PFSK-1 (cell line): ENCODE data around the gene DPF1.

ENCODE experiments used
- FOXP2 ChIP-seq: optimal IDR thresholded peaks from 2 replicates; pipeline ENCODE3; 2011; ENCODE audit warnings: borderline replicate concordance, control low read depth, inconsistent platforms; ENCODE audit not compliant: insufficient read depth; ENCODE audit errors: extremely low read length, extremely low read depth
- POLR2AphosphoS5 ChIP-seq: IDR thresholded peaks from 2 replicates; pipeline ENCODE4 v1.6.1; 2012; ENCODE audit warnings: low read depth, mild to moderate bottlenecking, control low read depth, low read length, moderate library complexity
- REST ChIP-seq, 2 experiments: IDR thresholded peaks; 2 replicates each; pipeline versions ENCODE4 v1.6.1 to v1.8.0; 2011 to 2012; ENCODE audit warnings: low read depth in 2 of 2, low read length in 2 of 2, control low read depth in 1 of 2, inconsistent platforms in 1 of 2, mild to moderate bottlenecking in 1 of 2, moderate library complexity in 1 of 2; ENCODE audit not compliant: insufficient read depth in 1 of 2
- SIN3A ChIP-seq: IDR thresholded peaks from 2 replicates; pipeline ENCODE4 v1.6.1; 2012; ENCODE audit warnings: mild to moderate bottlenecking, low read length, moderate library complexity, borderline replicate concordance; ENCODE audit not compliant: insufficient read depth
- TAF1 ChIP-seq: IDR thresholded peaks from 2 replicates; pipeline ENCODE4 v1.6.1; 2012; ENCODE audit warnings: low read length, control low read depth, borderline replicate concordance; ENCODE audit not compliant: insufficient read depth

The DPF1 gene

GRCh38 chr19:38173291-38174041 lies 50.6 kb downstream of the DPF1 start:
- TF ChIP-seq POLR2AphosphoS5, result no peak
- TF ChIP-seq FOXP2, result no peak
- TF ChIP-seq TAF1, result no peak
- no peak for TF ChIP-seq REST (IDR thresholded peaks at IDR 0.05; ENCODE audit: insufficient read depth in 1 of 2, low read depth in 2 of 2, low read length in 2 of 2)
- no peak for TF ChIP-seq SIN3A

- TF ChIP-seq REST (IDR thresholded peaks at IDR 0.05; ENCODE audit: insufficient read depth in 1 of 2, low read depth in 2 of 2, low read length in 2 of 2), result no peak
- TF ChIP-seq SIN3A, result no peak
- TF ChIP-seq FOXP2, result no peak
- no peak for TF ChIP-seq POLR2AphosphoS5
- TF ChIP-seq TAF1, result no peak
Measured at GRCh38 chr19:38172001-38172400, 52.0 kb downstream of the DPF1 start.

- TF ChIP-seq FOXP2 (no peak), REST (IDR thresholded peaks at IDR 0.05; ENCODE audit: insufficient read depth in 1 of 2, low read depth in 2 of 2, low read length in 2 of 2) (no peak), TAF1 (no peak), POLR2AphosphoS5 (no peak), SIN3A (no peak)
Measured at GRCh38 chr19:38170334-38170733, 53.7 kb downstream of the DPF1 start.

- no peak for TF ChIP-seq FOXP2
- no peak for TF ChIP-seq REST (IDR thresholded peaks at IDR 0.05; ENCODE audit: insufficient read depth in 1 of 2, low read depth in 2 of 2, low read length in 2 of 2)
- no peak for TF ChIP-seq TAF1
- TF ChIP-seq POLR2AphosphoS5, result no peak
- no peak for TF ChIP-seq SIN3A
Measured at GRCh38 chr19:38168637-38169036, 55.4 kb downstream of the DPF1 start.

- TF ChIP-seq SIN3A (no peak), POLR2AphosphoS5 (no peak), TAF1 (no peak), FOXP2 (no peak), REST (IDR thresholded peaks at IDR 0.05; ENCODE audit: insufficient read depth in 1 of 2, low read depth in 2 of 2, low read length in 2 of 2) (no peak)
Measured at GRCh38 chr19:38165335-38165734, 58.7 kb downstream of the DPF1 start.
